ENCODE data around the gene TOPBP1.
"Not testable (repeated sequence)": the region's sequence is repeated elsewhere in the genome, so short reads cannot be mapped to it uniquely, and the experiment has no call there.

Gene TOPBP1

GRCh38 chr3:133694288-133695268, 32.8 kb upstream of the TOPBP1 start:
- in situ Hi-C loops (cut with HindIII; ENCODE audit: low pct_unique_long_range_greater_than_20kb, low sequenced_read_pairs) = no loop called here
- no peak for TF ChIP-seq JUND (IDR thresholded peaks at IDR 0.05; ENCODE audit: low read depth)
- DNase-seq (ENCODE audit: low read depth in 1 of 2, low spot score in 1 of 2) = no peak

GRCh38 chr3:133693821-133694220, 32.1 kb upstream of the TOPBP1 start:
- DNase-seq (ENCODE audit: low read depth in 1 of 2, low spot score in 1 of 2) = no peak
- in situ Hi-C loops (cut with HindIII; ENCODE audit: low pct_unique_long_range_greater_than_20kb, low sequenced_read_pairs) = no loop called here

GRCh38 chr3:133692759-133693158, 31.0 kb upstream of the TOPBP1 start:
- TF ChIP-seq JUND (IDR thresholded peaks at IDR 0.05; ENCODE audit: low read depth) = no peak
- in situ Hi-C loops (cut with HindIII; ENCODE audit: low pct_unique_long_range_greater_than_20kb, low sequenced_read_pairs) = no loop called here
- no peak for DNase-seq (ENCODE audit: low read depth in 1 of 2, low spot score in 1 of 2)

More at GRCh38 chr3:133693821-133694220, 32.1 kb upstream of the TOPBP1 start:
- TF ChIP-seq JUND (IDR thresholded peaks at IDR 0.05; ENCODE audit: low read depth) = no peak

GRCh38 chr3:133691273-133692107, 29.7 kb upstream of the TOPBP1 start:
- in situ Hi-C loops (cut with HindIII; ENCODE audit: low pct_unique_long_range_greater_than_20kb, low sequenced_read_pairs) = no loop called here
- no peak for TF ChIP-seq JUND (IDR thresholded peaks at IDR 0.05; ENCODE audit: low read depth)
- no peak for DNase-seq (ENCODE audit: low read depth in 1 of 2, low spot score in 1 of 2)

DNA sequence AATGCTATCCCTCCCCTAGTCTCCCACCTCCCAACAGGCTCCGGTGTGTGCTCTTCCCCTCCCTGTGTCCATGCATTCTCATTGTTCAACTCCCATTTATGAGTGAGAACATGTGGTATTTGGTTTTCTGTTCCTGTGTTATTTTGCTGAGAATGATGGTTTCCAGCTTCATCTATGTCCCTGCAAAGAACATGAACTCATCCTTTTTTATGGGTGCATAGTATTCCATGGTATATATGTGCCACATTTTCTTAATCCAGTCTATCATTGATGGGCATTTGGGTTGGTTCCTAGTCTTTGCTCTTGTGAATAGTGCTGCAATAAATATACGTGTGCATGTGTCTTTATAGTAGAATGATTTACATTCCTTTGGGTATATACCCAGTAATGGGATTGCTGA, 16.3 kb upstream of the TOPBP1 start:
- in situ Hi-C loops (cut with HindIII; ENCODE audit: low pct_unique_long_range_greater_than_20kb, low sequenced_read_pairs); DNase-seq (ENCODE audit: low read depth in 1 of 2, low spot score in 1 of 2): not testable (repeated sequence)

DNA sequence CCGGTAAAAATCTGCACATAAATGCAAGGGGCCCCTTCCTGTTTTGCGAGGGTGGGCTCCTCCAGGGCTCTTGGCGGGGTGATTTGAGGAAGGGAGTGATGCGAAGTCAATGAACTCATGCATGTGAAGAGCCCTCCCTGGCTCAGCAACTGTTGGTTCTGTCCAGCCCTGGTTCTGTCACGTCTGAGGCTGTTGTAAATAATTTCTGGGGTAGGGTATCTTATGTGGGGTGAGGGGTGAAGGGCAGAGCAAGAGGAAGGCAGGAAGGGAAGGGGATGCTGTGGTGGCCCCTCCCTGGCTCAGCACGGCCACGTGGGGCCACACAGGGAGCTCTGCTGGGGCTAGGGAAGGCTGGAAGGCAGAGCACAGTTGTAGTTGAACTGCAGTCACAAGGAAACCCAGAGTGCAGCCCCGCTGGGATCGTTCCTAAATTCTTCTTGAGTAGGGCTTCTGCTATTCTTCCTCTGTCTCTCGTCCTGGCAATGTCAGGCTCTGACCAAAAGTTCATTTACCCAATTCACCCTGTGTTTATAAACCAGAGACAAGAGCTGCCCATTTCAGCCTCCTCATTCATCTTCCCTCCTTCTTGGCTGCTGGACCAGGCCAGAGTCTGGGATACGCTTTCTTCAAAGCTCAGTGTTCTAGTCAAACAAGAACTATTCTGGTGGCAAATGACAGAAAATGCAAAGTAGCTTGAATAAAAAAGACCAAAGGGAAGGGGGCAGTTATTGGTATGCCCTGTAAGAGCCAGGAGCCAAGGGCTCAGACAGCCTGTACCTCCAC, 14.8 kb upstream of the TOPBP1 start:
- in situ Hi-C loops (cut with HindIII; ENCODE audit: low pct_unique_long_range_greater_than_20kb, low sequenced_read_pairs) = no loop called here
- TF ChIP-seq JUND (IDR thresholded peaks at IDR 0.05; ENCODE audit: low read depth) = no peak
- no peak for DNase-seq (ENCODE audit: low read depth in 1 of 2, low spot score in 1 of 2)

GRCh38 chr3:133675631-133676335, 14.0 kb upstream of the TOPBP1 start:
- in situ Hi-C loops (cut with HindIII; ENCODE audit: low pct_unique_long_range_greater_than_20kb, low sequenced_read_pairs) = no loop called here
- no peak for TF ChIP-seq JUND (IDR thresholded peaks at IDR 0.05; ENCODE audit: low read depth)
- DNase-seq (ENCODE audit: low read depth in 1 of 2, low spot score in 1 of 2) = no peak

GRCh38 chr3:133674290-133674919, 12.7 kb upstream of the TOPBP1 start:
- no peak for TF ChIP-seq JUND (IDR thresholded peaks at IDR 0.05; ENCODE audit: low read depth)
- in situ Hi-C loops (cut with HindIII; ENCODE audit: low pct_unique_long_range_greater_than_20kb, low sequenced_read_pairs) = no loop called here
- DNase-seq (ENCODE audit: low read depth in 1 of 2, low spot score in 1 of 2) = no peak

DNA sequence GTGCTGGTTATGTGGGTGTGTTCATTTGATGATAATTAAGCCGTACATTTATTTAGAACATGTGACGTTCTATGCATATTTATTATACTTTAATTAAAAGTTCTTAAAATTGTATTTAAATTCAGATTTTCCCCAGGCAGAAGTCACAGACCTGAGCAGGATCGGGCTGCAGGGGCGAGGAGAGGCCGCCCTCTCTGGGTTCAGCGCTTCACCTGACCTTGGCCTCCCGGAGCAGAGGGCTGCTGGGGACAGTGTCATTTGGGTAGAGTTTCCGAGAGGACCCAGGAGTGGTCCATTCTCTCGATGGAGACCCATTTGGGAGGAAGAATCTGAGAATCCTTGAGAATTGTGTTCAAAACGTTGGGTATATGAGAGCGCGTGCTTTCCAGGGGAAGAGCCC, 12.0 kb upstream of the TOPBP1 start:
- no peak for DNase-seq (ENCODE audit: low read depth in 1 of 2, low spot score in 1 of 2)
- in situ Hi-C loops (cut with HindIII; ENCODE audit: low pct_unique_long_range_greater_than_20kb, low sequenced_read_pairs) = no loop called here
- no peak for TF ChIP-seq JUND (IDR thresholded peaks at IDR 0.05; ENCODE audit: low read depth)

DNA sequence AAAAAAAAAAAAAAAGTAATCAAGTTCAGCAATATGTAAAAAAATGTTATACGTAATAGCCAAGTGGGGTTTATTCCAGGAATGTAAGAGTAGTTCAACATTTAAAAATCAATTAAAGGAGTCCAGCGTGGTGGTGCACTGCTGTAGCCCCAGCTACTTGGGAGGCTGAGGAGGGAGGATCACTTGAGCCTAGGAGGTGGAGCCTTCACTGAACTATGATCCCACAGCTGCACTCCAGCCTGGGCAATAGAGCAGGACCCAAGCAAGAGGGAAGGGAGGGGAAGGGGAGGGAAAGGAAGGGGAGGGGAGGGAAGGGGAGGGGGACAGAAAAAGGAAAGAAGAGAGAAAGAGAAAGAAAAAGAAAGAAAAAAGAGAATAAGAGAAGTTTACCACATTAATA, 10.7 kb upstream of the TOPBP1 start:
- in situ Hi-C loops (cut with HindIII; ENCODE audit: low pct_unique_long_range_greater_than_20kb, low sequenced_read_pairs) = no loop called here
- no peak for TF ChIP-seq JUND (IDR thresholded peaks at IDR 0.05; ENCODE audit: low read depth)
- DNase-seq (ENCODE audit: low read depth in 1 of 2, low spot score in 1 of 2) = no peak

DNA sequence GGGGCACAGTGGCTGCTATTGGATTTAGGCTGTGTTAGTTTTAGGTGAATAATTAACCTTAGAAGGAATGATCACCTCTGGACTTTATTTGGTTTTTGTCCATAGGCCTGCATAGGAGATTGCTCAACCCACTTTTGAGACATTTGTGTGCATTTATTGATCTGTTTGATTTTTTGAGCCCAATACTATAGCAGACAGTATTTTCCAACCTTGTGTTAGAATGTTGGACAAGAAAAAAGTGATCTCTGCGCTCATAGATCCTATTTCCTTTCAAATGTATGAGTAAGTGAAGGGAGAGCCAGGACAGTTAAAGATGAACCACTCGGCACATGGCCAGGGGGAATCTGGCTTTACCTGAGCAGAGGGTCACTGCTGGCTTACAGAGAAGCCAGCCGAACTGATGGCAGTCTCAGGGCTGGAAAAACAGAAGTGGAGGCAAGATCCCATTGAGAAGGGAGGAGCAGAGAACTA, 8.8 kb upstream of the TOPBP1 start:
- DNase-seq (ENCODE audit: low read depth in 1 of 2, low spot score in 1 of 2) = no peak
- no peak for TF ChIP-seq JUND (IDR thresholded peaks at IDR 0.05; ENCODE audit: low read depth)
- in situ Hi-C loops (cut with HindIII; ENCODE audit: low pct_unique_long_range_greater_than_20kb, low sequenced_read_pairs) = no loop called here
